GM12801 (cell line): ENCODE measurements around the gene MRPL57.

Experiments
- TF ChIP-seq, protein P1 (sequence below): IDR thresholded peaks from one replicate; pipeline ENCODE4 v1.5.1; 2011; ENCODE audit warnings: control low read depth; ENCODE audit not compliant: insufficient read length; ENCODE audit errors: extremely low read depth

MRPL57 gene

DNA sequence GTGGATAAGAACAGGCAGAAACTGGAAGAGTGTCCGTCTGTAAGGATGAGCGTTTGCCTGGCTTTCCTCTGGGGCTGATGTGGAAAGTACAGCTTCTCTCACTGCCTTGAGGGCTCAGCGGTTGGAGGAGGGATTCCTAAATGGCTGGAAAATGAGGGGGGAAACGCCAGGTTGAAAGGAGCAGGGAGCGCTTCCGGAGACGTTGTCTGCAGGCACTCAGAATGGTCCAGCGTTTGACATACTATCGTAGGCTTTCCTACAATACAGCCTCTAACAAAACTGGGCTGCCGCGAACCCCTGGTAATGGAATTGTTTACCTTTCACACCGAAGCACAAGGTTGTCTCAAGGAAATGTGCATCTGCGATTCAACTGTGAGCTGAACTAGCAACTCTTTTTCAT is 39.9 kb downstream of the MRPL57 start:
- TF ChIP-seq, protein P1, sequence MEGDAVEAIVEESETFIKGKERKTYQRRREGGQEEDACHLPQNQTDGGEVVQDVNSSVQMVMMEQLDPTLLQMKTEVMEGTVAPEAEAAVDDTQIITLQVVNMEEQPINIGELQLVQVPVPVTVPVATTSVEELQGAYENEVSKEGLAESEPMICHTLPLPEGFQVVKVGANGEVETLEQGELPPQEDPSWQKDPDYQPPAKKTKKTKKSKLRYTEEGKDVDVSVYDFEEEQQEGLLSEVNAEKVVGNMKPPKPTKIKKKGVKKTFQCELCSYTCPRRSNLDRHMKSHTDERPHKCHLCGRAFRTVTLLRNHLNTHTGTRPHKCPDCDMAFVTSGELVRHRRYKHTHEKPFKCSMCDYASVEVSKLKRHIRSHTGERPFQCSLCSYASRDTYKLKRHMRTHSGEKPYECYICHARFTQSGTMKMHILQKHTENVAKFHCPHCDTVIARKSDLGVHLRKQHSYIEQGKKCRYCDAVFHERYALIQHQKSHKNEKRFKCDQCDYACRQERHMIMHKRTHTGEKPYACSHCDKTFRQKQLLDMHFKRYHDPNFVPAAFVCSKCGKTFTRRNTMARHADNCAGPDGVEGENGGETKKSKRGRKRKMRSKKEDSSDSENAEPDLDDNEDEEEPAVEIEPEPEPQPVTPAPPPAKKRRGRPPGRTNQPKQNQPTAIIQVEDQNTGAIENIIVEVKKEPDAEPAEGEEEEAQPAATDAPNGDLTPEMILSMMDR, result no peak

DNA sequence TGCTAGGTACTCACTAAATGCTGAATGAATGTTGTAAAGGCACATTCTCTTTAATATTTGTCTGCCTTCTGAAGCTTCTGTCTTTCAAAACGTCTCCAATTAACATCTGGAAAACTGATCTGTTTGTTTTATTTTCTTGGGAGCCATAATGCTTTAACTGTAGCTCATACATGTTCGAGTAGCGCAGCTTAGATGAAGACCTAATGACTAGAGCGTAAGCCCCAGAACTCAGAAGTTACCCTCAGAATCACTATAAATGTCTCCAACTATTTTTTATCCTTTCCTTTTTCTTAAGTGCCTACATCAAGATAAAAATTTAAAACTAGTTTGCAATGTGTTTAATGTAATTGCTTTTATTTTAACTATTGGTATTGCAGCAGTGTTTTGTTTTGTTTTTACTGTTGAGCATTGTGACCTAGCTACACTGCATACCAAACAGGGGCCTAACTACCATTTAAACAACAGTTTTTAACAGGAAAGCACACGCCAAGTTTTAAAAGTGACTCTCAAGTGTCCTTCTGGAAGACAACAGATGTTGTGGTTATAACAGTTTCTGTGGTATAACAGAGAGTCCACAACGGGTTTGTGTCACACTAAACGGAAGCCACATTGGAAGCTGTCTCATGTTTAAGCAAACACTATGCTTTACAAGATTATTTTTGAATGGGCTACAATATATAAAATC is 42.0 kb downstream of the MRPL57 start:
- TF ChIP-seq, protein P1, result no peak

DNA sequence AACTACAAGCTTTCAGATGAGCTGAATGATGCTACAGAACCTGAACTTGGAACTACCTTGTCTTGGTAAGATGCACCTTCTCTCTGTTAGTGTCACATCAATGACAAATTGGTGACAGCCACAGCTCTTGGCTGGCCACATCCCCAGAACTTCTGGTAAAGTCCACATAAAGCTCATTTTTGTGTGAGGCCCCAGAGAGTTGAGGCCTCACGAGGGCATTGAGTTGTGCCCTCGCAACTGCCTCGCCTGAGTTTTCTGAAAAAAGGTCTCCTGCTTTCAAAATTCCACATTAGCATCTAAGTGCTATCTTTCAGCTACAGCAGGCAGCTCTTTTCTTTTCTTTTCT is 42.6 kb downstream of the MRPL57 start:
- TF ChIP-seq, protein P1, result no peak

DNA sequence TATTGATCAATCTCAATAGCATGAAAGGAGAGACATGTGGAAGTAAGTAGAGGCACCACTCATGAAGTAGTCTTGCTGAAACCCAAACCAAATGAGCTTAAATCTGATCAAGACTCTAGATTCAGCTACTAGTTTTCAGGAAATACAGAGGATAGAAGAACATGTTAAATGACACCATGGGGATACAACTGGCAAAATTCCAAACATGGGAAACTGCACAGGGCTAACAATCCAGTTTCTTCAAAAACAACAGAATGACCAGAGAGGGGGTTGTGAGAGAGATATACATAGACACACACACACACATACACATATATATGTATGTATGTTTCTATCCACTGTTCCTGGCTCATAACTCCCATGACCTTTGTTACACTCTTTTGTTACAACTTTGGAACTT is 44.8 kb downstream of the MRPL57 start:
- TF ChIP-seq, protein P1, result no peak

DNA sequence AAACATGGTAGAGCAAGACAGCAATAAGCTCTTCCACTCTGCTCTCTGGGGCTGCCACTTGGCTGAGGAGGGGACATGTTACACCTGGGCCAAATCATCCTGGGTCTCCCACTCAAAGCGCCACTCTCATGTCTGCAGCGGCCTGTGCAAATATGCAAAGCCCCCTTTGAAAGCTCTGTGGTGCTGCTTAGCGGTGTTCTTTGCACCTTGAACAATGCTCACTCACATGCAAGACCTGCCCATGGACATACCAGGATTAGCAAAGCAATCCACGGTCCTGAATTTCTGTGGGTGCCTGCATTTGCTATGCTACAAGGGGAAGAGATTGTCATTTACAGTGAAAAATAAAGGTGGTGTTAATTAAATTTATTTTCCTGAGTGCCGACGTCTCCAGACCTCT is 48.6 kb downstream of the MRPL57 start:
- TF ChIP-seq, protein P1, result no peak

DNA sequence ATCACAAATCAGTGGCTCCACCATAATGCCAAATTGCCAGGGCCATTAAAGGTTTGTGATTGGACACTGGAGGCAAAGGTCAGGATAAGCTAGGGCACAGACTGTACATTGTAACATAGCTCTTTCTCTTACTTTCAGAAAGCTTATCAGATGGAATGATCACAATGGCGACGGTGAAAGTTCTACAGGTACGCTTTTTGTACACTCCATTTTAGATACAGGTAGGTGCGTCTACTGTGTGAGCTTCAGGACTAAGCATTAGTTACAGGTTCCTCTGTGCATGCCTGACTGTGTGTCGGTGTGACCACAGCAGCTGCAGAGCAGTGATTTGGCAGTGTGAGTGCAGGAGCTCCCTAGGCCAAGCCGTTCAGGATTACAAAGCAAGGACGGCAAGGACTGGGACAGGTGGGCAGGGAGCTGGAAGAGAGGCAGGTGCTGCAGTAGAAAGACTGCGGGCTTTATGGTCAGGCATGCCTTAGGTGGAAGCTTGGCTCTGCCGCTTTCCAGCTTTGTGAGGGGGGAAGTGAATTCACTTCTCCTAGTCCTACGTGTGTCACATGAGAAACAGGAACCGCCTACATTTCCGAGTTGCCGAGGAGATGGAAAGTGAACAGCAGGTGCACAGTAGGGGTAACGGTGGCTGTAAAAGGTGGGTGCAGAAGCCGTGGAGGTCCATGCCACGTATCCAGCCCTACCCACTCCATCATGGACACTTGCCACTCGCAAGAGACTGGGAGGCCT is 49.6 kb downstream of the MRPL57 start:
- TF ChIP-seq, protein P1, result no peak

DNA sequence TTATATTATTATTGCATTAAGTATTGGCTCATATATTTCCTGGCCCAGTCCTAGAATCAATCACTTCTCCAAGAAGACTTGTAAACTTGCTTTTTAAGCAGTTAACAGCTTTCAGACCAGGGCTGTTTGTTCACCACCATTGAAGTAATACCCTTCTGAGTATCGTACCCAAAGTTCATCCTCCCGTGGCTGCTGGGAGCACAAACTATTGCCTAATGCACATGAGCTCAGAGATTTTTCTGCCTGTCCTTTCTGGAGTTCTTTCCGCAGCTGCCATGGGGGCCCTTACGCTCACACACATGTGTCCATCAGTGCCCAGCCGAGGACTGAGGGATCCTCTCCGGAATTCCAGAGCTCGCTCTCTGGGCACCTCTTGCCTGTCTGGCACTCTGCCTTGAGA is 51.5 kb downstream of the MRPL57 start:
- TF ChIP-seq, protein P1, result no peak
